CD4-positive, alpha-beta T cell (primary cell): ENCODE results near the gene ESR2. TPM values are rescaled to one million over a fixed set of nuclear protein-coding genes. Genes with fewer than 3 reads are reported as not detected.

Experiments
- ATAC-seq: fragments of 200-7000 bp; cut with Tn5 transposase; one replicate; pipeline ENCODE4 v1.10.0; 2022; ENCODE audit warnings: mild to moderate bottlenecking; ENCODE audit not compliant: poor library complexity
- CTCF ChIA-PET: fragments of 350-600 bp; sonication (Branson Sonifier 250); formaldehyde crosslinking; loops from one replicate; lab custom pipeline; 2021; ENCODE audit warnings: antibody characterized with exemption, inconsistent platforms; lab: Charles Lee
- POLR2A ChIA-PET: fragments of 350-600 bp; sonication (Branson Sonifier 250); formaldehyde crosslinking; loops from one replicate; lab custom pipeline; 2021; ENCODE audit warnings: antibody characterized with exemption, inconsistent platforms; lab: Charles Lee
- DNase-seq, 14 experiments: peaks; one replicate each; pipeline ENCODE4 v3.0.0-alpha.2; 2013 to 2020; ENCODE audit warnings: mixed read lengths in 2 of 14
- H3K27ac ChIP-seq, 2 donors: one replicate each; pipeline versions ENCODE4 v1.5.1 to v1.7.0; 2013; ENCODE audit warnings: low read length in 2 of 2, low read depth in 1 of 2, mild to moderate bottlenecking in 1 of 2
- H3K27me3 ChIP-seq, 2 experiments: 1 replicate in 1 of 2; 2 replicates in 1 of 2; pipeline versions ENCODE4 v1.6.1 to v1.7.0; 2013; ENCODE audit warnings: low read length in 2 of 2, control low read depth in 1 of 2, mild to moderate bottlenecking in 1 of 2, moderate library complexity in 1 of 2; ENCODE audit not compliant: insufficient read depth in 2 of 2, control insufficient read depth in 1 of 2
- H3K36me3 ChIP-seq: one replicate; pipeline ENCODE4 v1.6.1; 2013; ENCODE audit warnings: low read length, control low read depth; ENCODE audit not compliant: insufficient read depth
- H3K4me1 ChIP-seq: one replicate; pipeline ENCODE4 v1.6.1; 2013; ENCODE audit warnings: low read length, control low read depth; ENCODE audit not compliant: insufficient read depth
- H3K4me3 ChIP-seq: one replicate; pipeline ENCODE4 v1.5.1; 2013; ENCODE audit warnings: mild to moderate bottlenecking, low read length, moderate library complexity
- H3K9me3 ChIP-seq, 2 experiments: 1 replicate in 1 of 2; 2 replicates in 1 of 2; pipeline versions ENCODE4 v1.6.1 to v1.7.0; 2013; ENCODE audit warnings: low read length in 2 of 2, mild to moderate bottlenecking in 2 of 2, control low read depth in 1 of 2, moderate library complexity in 1 of 2; ENCODE audit not compliant: control insufficient read depth in 1 of 2, insufficient read depth in 1 of 2
- H3K27ac Mint-ChIP-seq: one replicate; pipeline ENCODE4 v1.8.0; 2020; ENCODE audit warnings: mixed read lengths
- H3K27me3 Mint-ChIP-seq: one replicate; pipeline ENCODE4 v1.8.0; 2021; ENCODE audit warnings: mixed read lengths
- H3K36me3 Mint-ChIP-seq: one replicate; pipeline ENCODE4 v1.8.0; 2021; ENCODE audit warnings: low read depth, mixed read lengths
- H3K4me1 Mint-ChIP-seq: one replicate; pipeline ENCODE4 v1.8.0; 2021; ENCODE audit warnings: low read depth, mixed read lengths
- H3K4me3 Mint-ChIP-seq: one replicate; pipeline ENCODE4 v1.8.0; 2020; ENCODE audit warnings: mild to moderate bottlenecking, mixed read lengths
- H3K9me3 Mint-ChIP-seq: one replicate; pipeline ENCODE4 v1.8.0; 2020; ENCODE audit warnings: mixed read lengths
- intact Hi-C, 2 experiments: fragments of 100-400 bp; cut with DNase I in 1 of 2; cut with micrococcal nuclease in 1 of 2; formaldehyde crosslinking; loops; one replicate each; pipeline versions ENCODE4 v1.15.1 to v1.9.0; 2023 to 2025; cut with DNase I, micrococcal nuclease
- total RNA-seq, 174 experiments: library from RNA in 2 of 174; stranded (reverse) in 2 of 174; gene quantifications; one replicate each; pipeline ENCODE4 v1.2.3 and lab custom pipeline; 2021 to 2026
- TF ChIP-seq, protein P1 (sequence below): fragments of 200-600 bp; IDR thresholded peaks from one replicate; pipeline ENCODE4 v1.8.0; 2022; ENCODE audit warnings: antibody characterized with exemption, mild to moderate bottlenecking

Gene ESR2
- total RNA-seq, 2 experiments from 2014 or later: 0.08 TPM; not detected in 1

DNA sequence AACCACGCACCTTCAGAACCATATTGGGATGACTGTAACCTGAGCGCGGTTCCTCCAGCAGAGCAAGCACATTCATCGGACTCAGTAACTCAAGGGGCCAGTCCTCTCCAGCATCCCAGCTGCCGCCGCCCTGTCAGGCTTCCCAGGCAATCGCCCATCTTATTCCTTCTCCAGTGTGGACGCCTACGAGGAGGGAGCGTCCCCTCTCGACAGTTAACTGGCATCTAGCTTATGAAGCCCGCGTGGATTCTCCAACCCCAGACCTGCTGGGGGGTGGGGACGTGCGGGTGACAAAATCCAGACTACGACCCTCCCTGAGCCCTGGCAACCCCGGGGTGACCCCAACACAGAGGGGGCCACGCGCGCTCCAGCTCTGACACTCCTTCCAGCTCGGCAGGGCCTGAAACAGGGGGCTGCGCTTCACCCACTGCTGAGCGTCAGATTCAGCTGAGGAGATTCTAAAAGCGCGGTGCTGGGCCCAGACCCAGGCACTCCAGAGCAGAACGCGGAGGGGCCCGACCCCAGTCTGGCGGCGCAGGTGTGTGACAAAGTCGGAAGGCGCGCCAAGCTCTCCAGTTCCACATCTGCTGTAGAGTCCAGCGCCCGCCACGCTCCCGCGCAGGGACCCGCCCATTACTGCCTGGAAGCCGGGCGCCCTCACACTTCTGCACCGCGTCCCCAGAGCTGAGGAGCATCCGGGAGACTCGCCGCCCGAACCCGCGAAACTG lies 43.9 kb upstream of the ESR2 start:
- ATAC-seq (peak; percentile 65), DNase-seq (peak in 2 of 14 experiments; percentile 1 to 34)
- Histone ChIP-seq H3K36me3 (no peaks in the 10 kb centered on the region), H3K9me3 (peaks cover 3 to 9% of the 10 kb centered on the region in 2 experiments), H3K4me3 (peak overlapping the region; percentile 64), H3K27ac (peak overlapping the region; percentile 15 to 46), H3K4me1 (peaks cover 13% of the 10 kb centered on the region), H3K27me3 (no peaks in the 10 kb centered on the region)
- H3K9me3 Mint-ChIP-seq: peaks cover 3% of the 10 kb centered on the region
- intact Hi-C loops: loop anchor here in 1 of 2 experiments (2.0 kb wide), 1 partner anchor 49 kb away; no protein-coding TSS in a partner anchor
- H3K27me3 Mint-ChIP-seq: no peaks in the 10 kb centered on the region
- H3K27ac Mint-ChIP-seq: peak overlapping the region; percentile 84
- peak overlapping the region; percentile 97 for H3K4me3 Mint-ChIP-seq
- ChIA-PET POLR2A (interaction anchor here (0.6 to 2.8 kb wide), 12 partner anchors 10 to 794 kb away, joined by 3 to 22 read pairs (median 4); partner anchors contain the start of genes HSPA2, MTHFD1, WDR89 and ZBTB1), CTCF (interaction anchor here (0.8 to 1.8 kb wide), 3 partner anchors 35 to 298 kb away, joined by 3 to 5 read pairs (median 4); no protein-coding TSS in a partner anchor)
- H3K36me3 Mint-ChIP-seq: peaks cover 14% of the 10 kb centered on the region
- peaks cover 25% of the 10 kb centered on the region for H3K4me1 Mint-ChIP-seq
- TF ChIP-seq, protein P1, sequence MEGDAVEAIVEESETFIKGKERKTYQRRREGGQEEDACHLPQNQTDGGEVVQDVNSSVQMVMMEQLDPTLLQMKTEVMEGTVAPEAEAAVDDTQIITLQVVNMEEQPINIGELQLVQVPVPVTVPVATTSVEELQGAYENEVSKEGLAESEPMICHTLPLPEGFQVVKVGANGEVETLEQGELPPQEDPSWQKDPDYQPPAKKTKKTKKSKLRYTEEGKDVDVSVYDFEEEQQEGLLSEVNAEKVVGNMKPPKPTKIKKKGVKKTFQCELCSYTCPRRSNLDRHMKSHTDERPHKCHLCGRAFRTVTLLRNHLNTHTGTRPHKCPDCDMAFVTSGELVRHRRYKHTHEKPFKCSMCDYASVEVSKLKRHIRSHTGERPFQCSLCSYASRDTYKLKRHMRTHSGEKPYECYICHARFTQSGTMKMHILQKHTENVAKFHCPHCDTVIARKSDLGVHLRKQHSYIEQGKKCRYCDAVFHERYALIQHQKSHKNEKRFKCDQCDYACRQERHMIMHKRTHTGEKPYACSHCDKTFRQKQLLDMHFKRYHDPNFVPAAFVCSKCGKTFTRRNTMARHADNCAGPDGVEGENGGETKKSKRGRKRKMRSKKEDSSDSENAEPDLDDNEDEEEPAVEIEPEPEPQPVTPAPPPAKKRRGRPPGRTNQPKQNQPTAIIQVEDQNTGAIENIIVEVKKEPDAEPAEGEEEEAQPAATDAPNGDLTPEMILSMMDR: no peak

DNA sequence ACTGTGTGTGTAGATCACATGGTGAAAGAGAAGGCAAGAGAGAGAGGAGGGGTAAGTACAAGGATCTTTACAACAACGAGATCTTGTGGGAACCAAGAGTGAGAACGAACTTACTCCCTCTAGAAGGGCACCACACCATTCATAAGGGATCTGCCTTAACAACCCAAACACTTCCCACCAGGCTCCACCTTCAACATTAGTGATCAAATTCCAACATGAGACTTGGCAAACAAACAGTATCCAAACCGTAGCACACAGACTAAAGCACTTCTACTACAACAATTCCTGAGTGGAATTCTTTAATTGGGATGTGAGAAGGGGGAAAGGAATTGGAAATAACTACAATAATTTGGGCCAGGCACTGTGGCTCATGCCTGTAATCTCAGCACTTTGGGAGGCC lies 35.0 kb upstream of the ESR2 start:
- DNase-seq (no peak), ATAC-seq (no peak)
- TF ChIP-seq, protein P1: no peak
- no peaks in the 10 kb centered on the region for H3K36me3 ChIP-seq
- H3K27me3 Mint-ChIP-seq: no peaks in the 10 kb centered on the region
- no peak overlapping the region for H3K4me3 Mint-ChIP-seq
- H3K9me3 ChIP-seq: no peaks in the 10 kb centered on the region
- ChIA-PET POLR2A (interaction anchor here (1.5 kb wide), 1 partner anchor 9 kb away, joined by 4 read pairs; no protein-coding TSS in a partner anchor), CTCF (no interaction called here)
- no peaks in the 10 kb centered on the region for H3K9me3 Mint-ChIP-seq
- no peak overlapping the region for H3K27ac ChIP-seq
- no peaks in the 10 kb centered on the region for H3K4me1 ChIP-seq
- H3K4me3 ChIP-seq: no peak overlapping the region
- no peaks in the 10 kb centered on the region for H3K36me3 Mint-ChIP-seq
- no peaks in the 10 kb centered on the region for H3K27me3 ChIP-seq
- intact Hi-C loops: no loop called here
- no peak overlapping the region for H3K27ac Mint-ChIP-seq
- no peaks in the 10 kb centered on the region for H3K4me1 Mint-ChIP-seq

DNA sequence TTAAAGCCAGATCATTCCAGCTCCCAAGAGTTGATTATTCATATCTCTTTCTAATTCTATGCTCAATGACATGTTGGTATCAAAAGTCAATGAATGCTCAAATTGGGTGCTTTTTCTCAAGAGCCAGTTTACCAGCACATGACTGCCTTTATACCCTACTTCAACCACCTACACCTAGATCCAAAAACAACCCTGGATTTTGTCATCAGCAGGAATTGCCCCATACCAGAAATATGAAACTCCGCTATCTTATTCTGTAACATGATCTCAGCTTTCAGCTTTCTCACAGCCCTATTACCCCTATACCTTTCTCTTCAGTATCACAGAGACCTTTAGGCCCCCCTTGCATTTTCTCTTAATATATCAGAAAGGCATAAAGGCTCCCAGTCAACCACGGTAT lies 32.3 kb upstream of the ESR2 start:
- ChIA-PET CTCF (no interaction called here), POLR2A (no interaction called here)
- Mint-ChIP-seq H3K27ac (no peak overlapping the region), H3K4me1 (no peaks in the 10 kb centered on the region), H3K36me3 (no peaks in the 10 kb centered on the region), H3K4me3 (no peak overlapping the region), H3K27me3 (peaks cover 3% of the 10 kb centered on the region), H3K9me3 (no peaks in the 10 kb centered on the region)
- no peak overlapping the region for H3K27ac ChIP-seq
- no peaks in the 10 kb centered on the region for H3K4me1 ChIP-seq
- H3K27me3 ChIP-seq: no peaks in the 10 kb centered on the region
- H3K9me3 ChIP-seq: no peaks in the 10 kb centered on the region
- no peaks in the 10 kb centered on the region for H3K36me3 ChIP-seq
- no peak for DNase-seq
- H3K4me3 ChIP-seq: no peak overlapping the region
- TF ChIP-seq, protein P1: no peak
- ATAC-seq: no peak
- intact Hi-C loops: no loop called here
